Measurements from ENCODE around the gene SELENON. TPM values are rescaled to one million over a fixed set of nuclear protein-coding genes. Genes with fewer than 3 reads are reported as not detected.

Gene SELENON
- total RNA-seq, 1 donor from 2014 or later, result 95.7 TPM

GRCh38 chr1:25805863-25806225, 5.9 kb downstream of the SELENON start:
- H3K27ac Mint-ChIP-seq (ENCODE audit: unreplicated experiment), result peak overlapping the region; percentile 69
- H3K9me3 Mint-ChIP-seq (ENCODE audit: low read depth), result no peaks in the 10 kb centered on the region
- peaks cover 41% of the 10 kb centered on the region for H3K4me1 Mint-ChIP-seq (ENCODE audit: low read depth)
- no peak for TF ChIP-seq CTCF (IDR thresholded peaks at IDR 0.05)
- DNase-seq (ENCODE audit: low spot score), result no peak
- H3K4me3 Mint-ChIP-seq (ENCODE audit: unreplicated experiment), result no peak overlapping the region
- H3K36me3 Mint-ChIP-seq (ENCODE audit: low read depth), result peaks cover 9% of the 10 kb centered on the region
- H3K27me3 Mint-ChIP-seq (ENCODE audit: low read depth), result no peaks in the 10 kb centered on the region

GRCh38 chr1:25806418-25806817, 6.4 kb downstream of the SELENON start:
- no peak for DNase-seq (ENCODE audit: low spot score)
- Mint-ChIP-seq H3K9me3 (ENCODE audit: low read depth) (no peaks in the 10 kb centered on the region), H3K4me1 (ENCODE audit: low read depth) (peaks cover 37% of the 10 kb centered on the region), H3K27me3 (ENCODE audit: low read depth) (no peaks in the 10 kb centered on the region), H3K4me3 (ENCODE audit: unreplicated experiment) (no peak overlapping the region), H3K36me3 (ENCODE audit: low read depth) (peaks cover 9% of the 10 kb centered on the region), H3K27ac (ENCODE audit: unreplicated experiment) (peak overlapping the region; percentile 69)
- no peak for TF ChIP-seq CTCF (IDR thresholded peaks at IDR 0.05)

- no peak for TF ChIP-seq CTCF (IDR thresholded peaks at IDR 0.05)
- no peak overlapping the region for H3K4me3 Mint-ChIP-seq (ENCODE audit: unreplicated experiment)
- peaks cover 9% of the 10 kb centered on the region for H3K36me3 Mint-ChIP-seq (ENCODE audit: low read depth)
- no peaks in the 10 kb centered on the region for H3K27me3 Mint-ChIP-seq (ENCODE audit: low read depth)
- H3K4me1 Mint-ChIP-seq (ENCODE audit: low read depth), result peaks cover 30% of the 10 kb centered on the region
- no peak overlapping the region for H3K27ac Mint-ChIP-seq (ENCODE audit: unreplicated experiment)
- no peaks in the 10 kb centered on the region for H3K9me3 Mint-ChIP-seq (ENCODE audit: low read depth)
- peak; percentile 90 for DNase-seq (ENCODE audit: low spot score)
Observed at GRCh38 chr1:25807480-25808390, 7.7 kb downstream of the SELENON start.

- peaks cover 27% of the 10 kb centered on the region for H3K4me1 Mint-ChIP-seq (ENCODE audit: low read depth)
- no peak overlapping the region for H3K4me3 Mint-ChIP-seq (ENCODE audit: unreplicated experiment)
- no peak for TF ChIP-seq CTCF (IDR thresholded peaks at IDR 0.05)
- H3K27me3 Mint-ChIP-seq (ENCODE audit: low read depth), result no peaks in the 10 kb centered on the region
- H3K9me3 Mint-ChIP-seq (ENCODE audit: low read depth), result no peaks in the 10 kb centered on the region
- DNase-seq (ENCODE audit: low spot score), result peak; percentile 91
- peaks cover 9% of the 10 kb centered on the region for H3K36me3 Mint-ChIP-seq (ENCODE audit: low read depth)
- no peak overlapping the region for H3K27ac Mint-ChIP-seq (ENCODE audit: unreplicated experiment)
Observed at GRCh38 chr1:25808481-25809244, 8.7 kb downstream of the SELENON start.

- Mint-ChIP-seq H3K27me3 (ENCODE audit: low read depth) (no peaks in the 10 kb centered on the region), H3K4me1 (ENCODE audit: low read depth) (peaks cover 22% of the 10 kb centered on the region), H3K36me3 (ENCODE audit: low read depth) (peaks cover 9% of the 10 kb centered on the region), H3K27ac (ENCODE audit: unreplicated experiment) (peak overlapping the region; percentile 41), H3K9me3 (ENCODE audit: low read depth) (no peaks in the 10 kb centered on the region), H3K4me3 (ENCODE audit: unreplicated experiment) (no peak overlapping the region)
- peak; percentile 76 for DNase-seq (ENCODE audit: low spot score)
- no peak for TF ChIP-seq CTCF (IDR thresholded peaks at IDR 0.05)
Observed at GRCh38 chr1:25809283-25809926, 9.4 kb downstream of the SELENON start.

Data from chondrocyte (in vitro differentiated cells).